GM18858 (cell line): ENCODE data around the gene PPP1R36.
"Not testable (repeated sequence)": the region's sequence is repeated elsewhere in the genome, so short reads cannot be mapped to it uniquely, and the experiment has no call there.

Source experiments
- ATAC-seq: cut with Tn5 transposase; IDR thresholded peaks from one replicate; pipeline ENCODE4 v1.9.1; 2021; ENCODE audit not compliant: unreplicated experiment

PPP1R36 gene

GRCh38 chr14:64518229-64518628 lies 31.5 kb upstream of the PPP1R36 start:
- ATAC-seq: no peak

DNA sequence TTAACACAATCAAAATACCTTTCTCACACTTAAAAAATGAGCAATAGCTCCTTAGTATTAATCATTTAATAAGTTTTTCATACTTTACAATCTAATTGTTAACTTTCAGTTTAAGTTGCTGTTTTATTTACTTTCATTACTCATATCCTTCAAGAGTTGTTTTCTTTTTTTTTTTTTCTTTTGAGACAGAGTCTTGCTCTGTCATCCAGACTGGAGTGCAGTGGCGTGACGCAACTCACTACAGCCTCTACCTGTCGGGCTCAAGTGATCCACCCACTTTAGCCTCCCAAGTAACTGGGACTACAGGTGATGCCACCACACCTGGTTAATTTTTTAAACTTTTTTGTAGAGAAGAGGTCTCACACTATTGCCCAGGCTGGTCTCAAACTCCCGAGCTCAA lies 29.1 kb upstream of the PPP1R36 start:
- no peak for ATAC-seq

GRCh38 chr14:64522591-64523355 lies 27.0 kb upstream of the PPP1R36 start:
- no peak for ATAC-seq

GRCh38 chr14:64525354-64525753 lies 24.4 kb upstream of the PPP1R36 start:
- no peak for ATAC-seq

DNA sequence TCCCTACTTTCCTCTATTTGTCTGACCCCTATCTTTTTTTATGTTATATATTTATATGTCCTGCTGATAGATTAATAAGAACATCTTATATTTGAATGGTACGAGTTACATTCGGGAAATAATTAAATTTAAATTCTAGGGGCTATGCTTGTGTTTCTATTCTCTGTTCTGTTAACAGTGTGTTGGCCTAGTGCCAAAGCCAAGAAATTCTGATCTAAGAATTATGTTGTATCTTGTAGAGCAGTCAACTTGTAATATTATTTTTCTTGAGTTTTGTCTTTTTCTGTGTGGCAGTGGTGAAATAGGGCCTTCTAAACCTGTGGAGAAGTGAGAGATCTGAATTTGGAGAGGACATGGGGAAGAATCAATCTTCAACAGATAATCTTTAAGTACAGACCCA lies 18.2 kb upstream of the PPP1R36 start:
- ATAC-seq: no peak

DNA sequence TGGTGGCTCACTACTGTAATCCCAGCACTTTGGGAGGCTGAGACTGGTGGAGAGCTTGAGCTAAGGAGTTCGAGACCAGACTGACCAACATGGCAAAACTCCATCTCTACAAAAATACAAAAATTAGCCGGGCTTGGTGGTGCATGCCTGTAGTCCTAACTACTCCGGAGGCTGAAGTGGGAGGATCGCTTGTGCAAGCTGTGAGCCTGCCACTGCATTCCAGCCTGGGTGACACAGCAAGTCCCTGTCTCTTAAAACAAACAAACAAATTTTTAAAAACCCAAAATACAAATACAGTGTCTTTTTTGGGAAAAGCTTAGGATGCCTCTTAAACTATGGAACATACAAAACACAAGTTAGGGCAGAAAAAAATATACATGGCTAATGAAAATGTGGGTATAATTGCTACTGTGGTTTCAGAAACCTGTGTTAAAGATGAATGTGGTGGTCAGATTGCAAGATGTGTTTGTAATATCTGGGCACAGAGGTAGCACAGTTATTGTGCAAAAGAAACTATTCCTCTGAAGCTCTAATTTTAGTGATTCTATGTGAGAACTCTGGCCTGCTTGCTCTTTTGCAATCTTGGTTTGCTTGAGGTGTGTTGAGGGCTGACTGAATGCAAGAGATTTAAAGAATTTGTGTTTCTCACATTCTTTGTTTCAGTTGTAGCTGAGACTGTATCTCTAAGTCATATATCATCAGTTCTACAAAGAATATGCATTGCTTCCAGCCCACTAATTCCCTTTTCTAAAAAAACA lies 13.1 kb upstream of the PPP1R36 start:
- no peak for ATAC-seq

- ATAC-seq: peak; percentile 91
These were observed 9.3 kb upstream of the PPP1R36 start, which contains the start of gene HSPA2 for GRCh38 chr14:64540208-64541202. HSPA2 (plus strand) TSS chr14:64540741; CDS start chr14:64540850, 109 bp downstream.

DNA sequence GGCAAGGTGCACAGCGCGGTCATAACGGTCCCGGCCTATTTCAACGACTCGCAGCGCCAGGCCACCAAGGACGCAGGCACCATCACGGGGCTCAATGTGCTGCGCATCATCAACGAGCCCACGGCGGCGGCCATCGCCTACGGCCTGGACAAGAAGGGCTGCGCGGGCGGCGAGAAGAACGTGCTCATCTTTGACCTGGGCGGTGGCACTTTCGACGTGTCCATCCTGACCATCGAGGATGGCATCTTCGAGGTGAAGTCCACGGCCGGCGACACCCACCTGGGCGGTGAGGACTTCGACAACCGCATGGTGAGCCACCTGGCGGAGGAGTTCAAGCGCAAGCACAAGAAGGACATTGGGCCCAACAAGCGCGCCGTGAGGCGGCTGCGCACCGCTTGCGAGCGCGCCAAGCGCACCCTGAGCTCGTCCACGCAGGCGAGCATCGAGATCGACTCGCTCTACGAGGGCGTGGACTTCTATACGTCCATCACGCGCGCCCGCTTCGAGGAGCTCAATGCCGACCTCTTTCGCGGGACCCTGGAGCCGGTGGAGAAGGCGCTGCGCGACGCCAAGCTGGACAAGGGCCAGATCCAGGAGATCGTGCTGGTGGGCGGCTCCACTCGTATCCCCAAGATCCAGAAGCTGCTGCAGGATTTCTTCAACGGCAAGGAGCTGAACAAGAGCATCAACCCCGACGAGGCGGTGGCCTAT lies 8.3 kb upstream of the PPP1R36 start:
- no peak for ATAC-seq

- ATAC-seq: no peak
These were observed 7.6 kb upstream of the PPP1R36 start for GRCh38 chr14:64541972-64542835.

- ATAC-seq: no peak
These were observed 6.9 kb upstream of the PPP1R36 start for GRCh38 chr14:64542836-64543201.

GRCh38 chr14:64544607-64545312 lies 5.0 kb upstream of the PPP1R36 start:
- ATAC-seq: no peak

GRCh38 chr14:64549016-64549415 lies 745 bp upstream of the PPP1R36 start:
- ATAC-seq: no peak

GRCh38 chr14:64550621-64551333 lies 1.0 kb downstream of the PPP1R36 start:
- no peak for ATAC-seq

DNA sequence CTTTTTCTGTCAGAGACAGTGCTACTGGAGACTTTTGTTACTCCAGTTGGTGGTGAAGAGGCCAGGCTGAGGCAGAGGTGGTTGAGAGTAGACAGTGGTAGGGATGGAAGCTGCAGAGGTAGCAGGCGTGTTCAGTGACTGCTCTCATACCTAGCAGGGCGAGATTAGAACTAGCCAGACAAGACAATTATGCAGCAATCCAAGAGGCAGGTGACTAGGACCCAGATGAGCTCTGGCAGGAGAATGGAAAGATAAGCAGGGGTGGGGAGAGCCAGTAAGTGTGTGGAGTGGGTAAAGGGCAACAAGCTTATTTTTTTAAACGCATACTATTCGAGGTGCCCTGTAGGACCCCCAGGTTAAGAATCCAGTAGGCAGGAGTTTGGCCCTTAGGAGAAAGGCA lies 4.8 kb downstream of the PPP1R36 start:
- no peak for ATAC-seq

DNA sequence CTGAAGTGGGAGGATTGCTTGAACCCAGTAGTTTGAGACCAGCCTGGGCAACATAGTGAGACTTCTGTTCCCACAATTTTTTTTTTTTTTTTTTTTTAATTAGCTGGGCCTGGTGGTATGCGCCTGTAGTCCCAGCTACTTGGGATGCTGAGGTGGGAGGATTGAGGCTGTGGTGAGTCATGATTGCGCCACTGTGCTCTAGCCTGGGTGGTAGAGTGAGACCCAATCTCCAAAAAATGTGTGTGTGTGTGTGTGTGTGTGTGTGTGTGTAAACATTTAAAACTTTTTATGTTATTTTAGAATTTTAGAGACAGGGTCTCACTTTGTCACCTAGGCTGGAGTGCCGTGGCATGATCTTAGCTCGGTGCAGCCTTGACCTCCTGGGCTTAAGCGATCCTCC lies 6.8 kb downstream of the PPP1R36 start:
- ATAC-seq: no peak

GRCh38 chr14:64558216-64558615 lies 8.5 kb downstream of the PPP1R36 start:
- not testable (repeated sequence) for ATAC-seq

DNA sequence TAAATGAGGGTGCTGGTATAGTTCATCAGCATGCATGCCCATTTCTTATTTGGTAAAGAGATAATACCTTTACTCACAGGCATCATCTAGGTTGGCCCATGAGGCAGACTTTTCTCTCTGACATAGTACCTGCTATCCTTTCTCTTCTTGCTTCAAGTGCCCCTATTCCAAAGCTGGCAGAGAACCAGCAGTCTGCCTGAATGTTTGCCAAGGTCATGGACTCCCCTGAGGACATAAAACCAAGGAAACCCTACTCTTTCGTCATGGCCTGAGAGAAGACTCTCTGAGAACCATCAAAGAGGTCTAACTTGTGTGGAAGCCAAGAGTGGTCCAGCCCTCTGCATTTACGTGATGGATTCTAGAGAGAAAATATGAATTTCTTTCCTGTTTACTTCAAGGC lies 11.9 kb downstream of the PPP1R36 start:
- ATAC-seq: no peak

GRCh38 chr14:64562436-64562835 lies 12.7 kb downstream of the PPP1R36 start:
- ATAC-seq: no peak
